Peyer's patch (tissue), 4 donors: ENCODE results near the gene ZNF778.

ENCODE experiments used
- CTCF ChIP-seq, 6 experiments: fragments of 450-650 bp in 4 of 6; fragments of 200-600 bp in 2 of 6; sonication (generic) in 1 of 6; IDR thresholded peaks; one replicate each; pipeline ENCODE4 v1.5.1; 2017 to 2019; ENCODE audit warnings: antibody characterized with exemption in 6 of 6, mild to moderate bottlenecking in 3 of 6, moderate library complexity in 1 of 6
- POLR2A ChIP-seq, 2 donors: fragments of 450-650 bp; IDR thresholded peaks; one replicate each; pipeline ENCODE4 v1.5.1; 2017; ENCODE audit warnings: antibody characterized with exemption in 2 of 2, mild to moderate bottlenecking in 2 of 2, moderate library complexity in 2 of 2

- TF ChIP-seq CTCF (IDR thresholded peaks at IDR 0.05) (no peak), POLR2A (IDR thresholded peaks at IDR 0.05) (no peak)
Measured at GRCh38 chr16:89268585-89268984, 51.1 kb downstream of the ZNF778 start.
